Left ventricle myocardium inferior (tissue), 1 donor: ENCODE results near the gene PDE4B. TPM values are rescaled to one million over a fixed set of nuclear protein-coding genes. Genes with fewer than 3 reads are reported as not detected.

ENCODE experiments used
- DNase-seq: peaks from one replicate; pipeline ENCODE4 v3.0.0-alpha.2; 2020
- H3K27ac ChIP-seq: fragments of 200-600 bp; replicated peaks from 2 replicates; pipeline ENCODE4 v1.8.0; 2021
- H3K27me3 ChIP-seq: fragments of 200-600 bp; 2 replicates; pipeline ENCODE4 v1.8.0; 2021; ENCODE audit warnings: low read depth
- H3K36me3 ChIP-seq: fragments of 200-600 bp; 2 replicates; pipeline ENCODE4 v1.8.0; 2021
- H3K4me1 ChIP-seq: fragments of 200-600 bp; 2 replicates; pipeline ENCODE4 v1.8.0; 2021
- H3K4me3 ChIP-seq: fragments of 200-600 bp; 2 replicates; pipeline ENCODE4 v1.8.0; 2021; ENCODE audit warnings: mild to moderate bottlenecking, moderate library complexity
- H3K9me3 ChIP-seq: fragments of 200-600 bp; replicated peaks from 2 replicates; pipeline ENCODE4 v1.8.0; 2021
- CTCF ChIP-seq: fragments of 200-600 bp; IDR thresholded peaks from 2 replicates; pipeline ENCODE4 v1.8.0; 2021; ENCODE audit warnings: antibody characterized with exemption, mild to moderate bottlenecking, borderline replicate concordance
- intact Hi-C: fragments of 100-400 bp; cut with micrococcal nuclease; formaldehyde crosslinking; loops from one replicate; pipeline ENCODE4 v1.11.0; 2022
- total RNA-seq: library from RNA; stranded (reverse); fragmentation: NEBNext Ultra II Directional; extraction: Animal tissue kit (Norgen Biotek cat#: 25700); gene quantifications from one replicate; pipeline ENCODE4 v1.2.1, GENCODE V29; 2021
- donor health status: DM: no; HTN: yes; CAD: no; lungs with severe emphysema.

The PDE4B gene
- total RNA-seq, 1 donor from 2014 or later, result 3.5 TPM

DNA sequence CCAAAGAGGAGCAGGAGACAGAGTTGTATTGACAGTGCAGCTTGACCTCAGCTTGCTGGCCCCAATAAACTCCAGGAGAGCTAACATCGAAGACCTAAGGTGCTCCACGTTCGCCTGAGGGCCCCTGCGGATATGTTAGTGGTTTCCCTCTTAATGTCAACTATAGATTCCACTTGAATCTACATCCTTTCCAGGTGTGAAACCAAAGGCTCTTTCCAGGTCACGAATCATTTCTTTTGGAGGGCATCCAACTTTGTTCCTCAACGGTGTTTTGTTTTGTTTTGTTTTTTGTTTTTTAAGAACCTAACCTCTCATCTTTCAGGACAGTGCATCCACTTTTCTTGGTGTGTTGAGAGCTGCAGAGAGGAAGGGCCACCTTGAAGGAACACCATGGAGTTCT is 473.7 kb downstream of the PDE4B start:
- H3K27ac ChIP-seq, result peak overlapping the region; percentile 47
- no peak overlapping the region for H3K4me3 ChIP-seq
- no peak for DNase-seq
- H3K27me3 ChIP-seq, result no peaks in the 10 kb centered on the region
- H3K9me3 ChIP-seq, result no peaks in the 10 kb centered on the region
- no peaks in the 10 kb centered on the region for H3K36me3 ChIP-seq
- peaks cover 80% of the 10 kb centered on the region for H3K4me1 ChIP-seq
- no peak for TF ChIP-seq CTCF
- intact Hi-C loops, result no loop called here

- no peak overlapping the region for H3K4me3 ChIP-seq
- DNase-seq, result no peak
- peak overlapping the region; percentile 47 for H3K27ac ChIP-seq
- intact Hi-C loops, result no loop called here
- no peak for TF ChIP-seq CTCF
- H3K36me3 ChIP-seq, result no peaks in the 10 kb centered on the region
- H3K27me3 ChIP-seq, result no peaks in the 10 kb centered on the region
- H3K4me1 ChIP-seq, result peaks cover 80% of the 10 kb centered on the region
- no peaks in the 10 kb centered on the region for H3K9me3 ChIP-seq
Measured at GRCh38 chr1:66266756-66267155, 474.1 kb downstream of the PDE4B start.

- intact Hi-C loops, result no loop called here
- TF ChIP-seq CTCF, result no peak
- no peaks in the 10 kb centered on the region for H3K9me3 ChIP-seq
- no peak overlapping the region for H3K4me3 ChIP-seq
- H3K27me3 ChIP-seq, result no peaks in the 10 kb centered on the region
- H3K27ac ChIP-seq, result peak overlapping the region; percentile 47
- peaks cover 80% of the 10 kb centered on the region for H3K4me1 ChIP-seq
- H3K36me3 ChIP-seq, result no peaks in the 10 kb centered on the region
- DNase-seq, result no peak
Measured at GRCh38 chr1:66267201-66267940, 474.7 kb downstream of the PDE4B start.

- Histone ChIP-seq H3K36me3 (no peaks in the 10 kb centered on the region), H3K27ac (no peak overlapping the region), H3K27me3 (no peaks in the 10 kb centered on the region), H3K9me3 (no peaks in the 10 kb centered on the region), H3K4me3 (no peak overlapping the region), H3K4me1 (peaks cover 93% of the 10 kb centered on the region)
- TF ChIP-seq CTCF, result no peak
- intact Hi-C loops, result no loop called here
- DNase-seq, result no peak
Measured at GRCh38 chr1:66269222-66269621, 476.5 kb downstream of the PDE4B start.

GRCh38 chr1:66270119-66270812 is 477.6 kb downstream of the PDE4B start:
- H3K9me3 ChIP-seq, result no peaks in the 10 kb centered on the region
- H3K4me1 ChIP-seq, result peaks cover 97% of the 10 kb centered on the region
- H3K27ac ChIP-seq, result peak overlapping the region; percentile 95
- H3K27me3 ChIP-seq, result no peaks in the 10 kb centered on the region
- no peak for DNase-seq
- no peak overlapping the region for H3K4me3 ChIP-seq
- intact Hi-C loops, result loop anchor here (5.0 kb wide), 1 partner anchor 82 kb away; no protein-coding TSS in a partner anchor
- no peak for TF ChIP-seq CTCF
- no peaks in the 10 kb centered on the region for H3K36me3 ChIP-seq
